GM18868 (cell line): ENCODE measurements around the gene PTPRA.
A peak's percentile ranks its signal among the peaks of the same experiment; 100 is the strongest.

Experiments used
- ATAC-seq: cut with Tn5 transposase; IDR thresholded peaks from one replicate; pipeline ENCODE4 v1.9.1; 2021; ENCODE audit warnings: mild to moderate bottlenecking, moderate library complexity; ENCODE audit not compliant: unreplicated experiment

Gene PTPRA

DNA sequence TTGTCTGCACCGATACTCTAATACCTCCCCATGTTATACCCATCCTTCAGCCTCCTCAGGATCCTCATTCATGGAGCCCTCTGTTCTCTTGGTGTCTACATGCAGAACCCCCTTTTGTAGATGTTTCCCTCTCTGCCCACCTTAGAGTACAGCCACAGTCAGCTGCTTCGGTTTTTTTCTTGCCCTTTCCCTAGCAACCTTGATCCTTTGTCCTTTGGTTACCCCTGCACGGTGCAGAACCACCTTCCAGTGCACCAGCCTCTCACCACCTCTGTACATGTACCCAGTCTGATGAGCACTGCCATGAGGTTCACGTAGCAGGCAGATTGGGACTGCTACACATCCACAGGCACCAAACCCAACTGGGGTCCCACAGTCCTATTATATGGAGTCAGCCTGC is 25.5 kb upstream of the PTPRA start:
- no peak for ATAC-seq

GRCh38 chr20:2849529-2849928 is 23.8 kb upstream of the PTPRA start:
- ATAC-seq, result no peak

DNA sequence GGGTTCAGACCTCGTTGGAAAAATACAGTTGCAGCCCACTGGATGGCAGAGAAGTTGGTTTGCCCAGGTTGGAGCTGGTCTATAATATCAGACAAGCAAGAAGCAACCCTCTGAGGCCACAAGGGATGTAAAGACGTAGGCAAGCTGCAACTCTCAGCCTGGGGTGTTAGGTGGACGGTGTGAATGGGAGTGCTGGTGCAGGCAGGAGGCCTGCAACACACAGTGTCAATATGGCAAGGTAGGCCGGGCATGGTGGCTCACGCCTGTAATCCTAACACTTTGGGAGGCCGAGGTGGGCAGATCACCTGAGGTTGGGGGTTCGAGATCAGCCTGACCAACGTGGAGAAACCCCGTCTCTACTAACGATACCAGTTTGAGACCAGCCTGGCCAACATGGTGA is 22.2 kb upstream of the PTPRA start:
- no peak for ATAC-seq

- ATAC-seq, result no peak
These were observed 14.7 kb upstream of the PTPRA start for GRCh38 chr20:2858591-2858990.

DNA sequence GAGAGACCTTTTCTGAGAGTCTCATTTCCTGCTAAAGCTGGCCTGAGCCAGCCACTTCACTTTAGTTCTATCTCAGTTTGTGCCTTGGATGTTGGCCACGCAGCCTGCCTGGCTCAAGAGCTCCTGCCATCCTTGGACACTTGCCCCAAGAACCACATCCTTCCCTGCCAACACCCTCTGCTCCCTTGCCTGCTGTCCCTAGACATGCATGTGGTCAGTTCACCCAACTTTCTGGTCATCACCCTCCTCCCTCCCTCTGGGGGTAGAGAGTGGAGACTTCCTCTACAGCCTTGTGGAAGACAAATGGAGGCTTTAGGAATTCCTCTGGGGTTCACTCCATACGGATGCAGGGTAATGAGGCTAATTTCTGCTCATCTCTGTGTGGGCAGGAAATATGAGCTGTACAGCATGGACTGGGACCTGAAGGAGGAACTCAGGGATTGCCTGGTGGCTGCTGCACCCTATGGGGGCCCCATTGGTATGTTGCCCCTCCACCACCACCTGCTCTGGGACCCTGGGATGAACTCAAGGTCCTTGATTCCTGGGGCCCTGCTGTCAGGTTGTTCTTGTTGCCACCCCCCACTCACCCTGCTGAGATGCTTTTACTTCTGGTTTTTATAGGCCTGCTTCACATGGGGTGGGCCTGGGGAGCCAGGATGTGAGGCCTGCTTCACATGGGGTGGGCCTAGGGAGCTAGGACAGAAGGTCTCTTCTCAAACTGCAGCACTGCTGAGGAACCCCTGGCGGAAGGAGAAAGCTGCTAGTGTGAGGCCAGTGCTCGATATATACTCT is 13.8 kb upstream of the PTPRA start:
- no peak for ATAC-seq

DNA sequence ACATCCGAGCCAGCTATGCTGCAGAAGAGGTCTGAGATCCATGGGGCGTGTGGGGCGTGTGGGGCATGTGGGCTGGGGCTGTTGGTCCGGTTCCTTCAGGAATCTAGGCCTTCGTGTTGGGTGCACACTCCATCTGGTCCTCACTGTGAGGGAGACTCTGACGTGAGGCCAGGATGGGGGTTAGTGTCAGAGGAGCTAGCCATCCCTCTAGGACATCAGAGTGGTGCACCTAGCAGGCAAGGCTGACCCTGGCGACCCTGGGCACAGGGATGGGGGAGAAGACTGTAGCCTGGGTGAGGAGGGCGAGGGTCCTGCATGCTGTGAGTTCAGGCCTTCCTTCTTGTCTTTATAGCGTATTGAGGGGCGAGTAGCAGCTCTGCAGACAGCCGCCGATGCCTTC is 8.7 kb upstream of the PTPRA start:
- ATAC-seq, result no peak

DNA sequence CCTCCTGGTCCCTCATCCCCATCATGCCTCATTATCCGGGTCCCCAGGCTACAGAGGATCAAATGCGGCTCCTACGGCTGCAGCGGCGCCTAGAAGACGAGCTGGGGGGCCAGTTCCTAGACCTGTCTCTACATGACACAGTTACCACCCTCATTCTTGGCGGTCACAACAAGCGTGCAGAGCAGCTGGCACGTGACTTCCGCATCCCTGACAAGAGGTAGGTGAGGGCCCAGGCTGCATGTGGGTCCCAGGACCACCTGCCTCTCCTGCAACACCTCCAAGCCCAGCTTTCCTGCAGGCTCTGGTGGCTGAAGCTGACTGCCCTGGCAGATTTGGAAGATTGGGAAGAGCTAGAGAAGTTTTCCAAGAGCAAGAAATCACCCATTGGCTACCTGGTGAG is 8.2 kb upstream of the PTPRA start:
- no peak for ATAC-seq

DNA sequence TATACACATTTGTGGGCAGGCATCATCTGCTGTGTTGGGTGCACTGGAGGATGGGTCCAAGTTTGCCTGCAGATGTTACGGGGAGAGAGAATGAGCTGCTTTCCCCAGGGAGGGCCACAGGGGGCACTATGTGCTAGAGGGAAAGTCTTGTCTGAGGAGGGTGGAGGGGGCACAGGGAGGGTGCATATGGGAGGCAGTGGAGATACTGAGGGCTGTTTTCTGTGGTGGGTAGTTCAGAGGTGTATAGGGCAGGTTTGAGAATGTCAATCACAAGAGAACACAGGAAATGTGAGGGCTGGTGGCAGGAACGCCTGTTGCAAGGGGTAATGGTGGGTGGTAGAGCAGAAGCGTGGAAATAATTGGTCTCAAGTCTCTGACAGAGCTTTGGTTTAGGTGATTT is 7.7 kb upstream of the PTPRA start:
- no peak for ATAC-seq

DNA sequence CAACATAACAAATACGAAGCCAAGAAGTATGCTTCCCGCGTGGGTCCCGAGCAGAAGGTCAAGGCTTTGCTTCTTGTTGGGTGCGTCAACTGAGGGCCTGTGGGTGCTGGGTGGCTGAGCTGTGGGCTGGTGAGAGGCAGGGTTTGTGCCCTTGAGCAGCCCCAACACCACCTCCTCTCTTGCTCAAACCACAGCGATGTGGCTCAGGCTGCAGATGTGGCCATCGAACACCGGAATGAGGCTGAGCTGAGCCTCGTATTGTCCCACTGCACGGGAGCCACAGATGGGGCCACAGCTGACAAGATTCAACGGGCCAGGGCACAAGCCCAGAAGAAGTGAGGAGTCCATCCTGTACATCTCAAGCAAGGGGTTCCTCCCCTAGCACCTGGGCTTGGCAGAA is 7.0 kb upstream of the PTPRA start:
- ATAC-seq, result no peak

DNA sequence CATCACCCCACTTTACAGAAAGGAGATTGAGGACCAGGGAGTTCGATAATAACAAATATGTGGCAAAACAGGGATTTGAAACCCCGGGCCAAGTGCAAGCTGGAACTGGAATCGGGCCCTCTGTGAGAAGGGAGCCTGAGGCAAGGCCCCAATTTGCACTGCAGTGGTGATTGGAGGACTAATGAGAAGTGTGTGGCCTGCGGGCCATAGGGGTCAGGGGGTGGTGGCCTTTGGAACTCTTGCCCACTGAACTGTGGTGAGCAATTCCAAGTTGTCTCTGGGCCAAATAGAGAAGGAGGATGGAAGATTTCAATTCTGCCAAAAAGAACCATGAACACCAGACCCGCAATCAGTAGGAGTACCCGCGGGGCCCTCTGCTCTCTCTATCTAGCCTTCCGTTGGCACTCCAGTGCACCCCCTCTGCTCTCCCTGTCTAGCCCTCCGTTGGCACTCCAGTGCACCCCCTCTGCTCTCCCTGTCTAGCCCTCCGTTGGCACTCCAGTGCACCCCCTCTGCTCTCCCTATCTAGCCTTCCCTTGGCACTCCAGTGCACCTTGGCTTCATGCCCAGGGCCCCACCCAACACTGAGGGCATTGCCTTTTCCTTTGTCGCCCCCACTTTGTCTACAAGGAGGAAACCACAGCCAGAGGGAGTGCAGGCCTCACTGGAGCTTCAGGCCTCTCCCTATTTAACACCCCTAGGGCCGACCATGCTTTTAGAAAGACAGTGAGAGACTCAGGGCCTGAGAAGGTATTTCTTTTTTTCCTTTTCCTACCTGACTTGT is 6.0 kb upstream of the PTPRA start:
- ATAC-seq, result no peak

DNA sequence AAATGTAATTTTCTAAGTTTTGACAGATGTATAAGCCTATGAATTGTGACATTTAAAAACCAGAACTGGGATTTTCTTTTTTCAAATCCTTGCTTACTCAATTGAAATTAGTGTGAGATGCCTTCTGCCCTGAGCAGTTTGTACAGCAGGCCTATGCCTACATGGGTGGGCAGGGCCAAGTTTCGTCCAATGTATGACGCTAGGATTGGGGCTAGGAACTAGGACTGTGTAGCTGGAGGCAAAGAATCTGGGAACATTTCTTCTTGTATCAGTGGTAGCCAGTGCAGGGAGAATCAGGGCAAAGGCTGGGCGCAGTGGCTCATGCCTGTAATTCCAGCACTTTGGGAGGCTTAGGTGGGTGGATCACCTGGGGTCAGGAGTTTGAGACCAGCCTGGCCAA is 3.9 kb upstream of the PTPRA start:
- ATAC-seq, result no peak

DNA sequence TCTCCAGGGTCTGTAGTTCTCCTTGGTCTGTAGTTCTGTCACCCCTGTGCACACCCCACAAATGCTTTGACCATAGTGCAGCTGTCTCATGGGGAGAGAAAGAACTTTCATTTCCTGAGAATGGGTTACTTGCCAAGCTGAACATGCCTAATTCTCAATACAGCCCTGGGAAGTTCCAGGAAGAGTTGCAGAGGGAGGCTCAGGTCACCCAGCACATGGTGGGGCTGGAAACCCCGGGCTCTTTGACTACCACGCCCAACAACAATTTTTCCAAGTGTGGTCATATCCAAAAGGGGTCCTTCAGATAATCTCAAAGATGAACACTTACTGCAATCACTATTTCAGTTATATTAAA is 2.2 kb upstream of the PTPRA start:
- ATAC-seq, result no peak

- no peak for ATAC-seq
These were observed 1.4 kb upstream of the PTPRA start for GRCh38 chr20:2871661-2872458.

- peak; percentile 32 for ATAC-seq
These were observed 747 bp upstream of the PTPRA start for GRCh38 chr20:2872459-2873009.

DNA sequence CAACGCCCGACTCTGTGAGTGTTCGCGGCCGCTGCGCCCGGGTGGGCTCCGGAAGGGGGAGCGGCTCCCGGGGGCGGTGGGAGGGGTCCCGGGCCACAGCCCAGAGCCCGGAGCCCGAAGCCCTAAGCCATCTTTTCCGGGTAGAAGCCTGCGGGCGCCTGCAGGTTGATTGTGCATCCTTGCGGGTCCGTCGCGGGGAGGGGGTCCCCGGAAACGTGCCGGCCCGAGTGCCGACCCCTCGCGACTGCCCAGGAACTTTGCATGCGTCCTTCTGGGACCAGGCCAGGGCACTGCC is 413 bp downstream of the PTPRA start:
- ATAC-seq, result peak; percentile 34

DNA sequence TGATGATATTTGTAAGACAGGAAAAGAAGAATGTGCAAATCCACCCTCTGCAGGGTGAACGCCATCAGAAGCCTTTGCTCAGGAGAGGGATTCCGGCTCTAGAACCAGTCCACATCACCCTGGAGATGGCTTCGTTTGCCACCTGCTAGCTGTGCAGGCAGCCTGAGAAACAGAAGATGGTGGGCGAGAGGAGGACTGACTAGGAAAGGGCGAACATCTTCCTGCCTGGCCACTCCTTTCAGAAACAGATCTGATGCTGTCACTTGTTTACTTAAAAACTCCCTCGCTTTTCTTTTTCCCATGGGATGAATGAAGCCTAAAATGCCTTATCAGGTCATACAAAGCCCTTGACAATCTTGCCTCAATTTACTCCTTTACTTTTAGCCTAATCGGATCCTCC is 1.2 kb downstream of the PTPRA start:
- no peak for ATAC-seq

DNA sequence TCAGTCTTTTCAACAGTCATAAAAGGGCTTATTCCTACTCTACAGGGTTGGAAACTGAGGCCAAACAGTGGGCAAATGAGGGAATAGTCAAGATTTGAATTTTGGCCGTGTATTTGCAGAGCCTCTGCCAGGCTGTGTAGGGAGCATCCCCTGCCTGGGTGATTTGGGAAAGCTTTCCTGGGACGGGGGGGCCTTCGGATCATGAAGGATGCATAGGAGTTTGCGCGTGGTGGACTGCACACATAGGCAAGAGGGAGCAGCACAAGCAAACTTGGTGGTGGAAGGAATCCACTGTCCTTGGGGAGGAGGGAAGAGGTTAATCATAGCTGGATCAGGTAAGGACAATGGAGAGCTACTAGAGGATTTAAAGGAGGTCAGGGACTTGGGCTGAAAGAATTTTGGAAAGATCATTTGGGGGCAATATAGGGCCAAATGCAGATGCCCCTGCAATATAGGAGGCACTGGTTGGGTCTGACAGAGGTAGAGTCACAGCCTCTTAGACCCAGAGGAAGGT is 2.5 kb downstream of the PTPRA start:
- no peak for ATAC-seq

GRCh38 chr20:2878515-2878914 is 5.2 kb downstream of the PTPRA start:
- no peak for ATAC-seq

- ATAC-seq, result no peak
These were observed 5.9 kb downstream of the PTPRA start for GRCh38 chr20:2879146-2879545.

DNA sequence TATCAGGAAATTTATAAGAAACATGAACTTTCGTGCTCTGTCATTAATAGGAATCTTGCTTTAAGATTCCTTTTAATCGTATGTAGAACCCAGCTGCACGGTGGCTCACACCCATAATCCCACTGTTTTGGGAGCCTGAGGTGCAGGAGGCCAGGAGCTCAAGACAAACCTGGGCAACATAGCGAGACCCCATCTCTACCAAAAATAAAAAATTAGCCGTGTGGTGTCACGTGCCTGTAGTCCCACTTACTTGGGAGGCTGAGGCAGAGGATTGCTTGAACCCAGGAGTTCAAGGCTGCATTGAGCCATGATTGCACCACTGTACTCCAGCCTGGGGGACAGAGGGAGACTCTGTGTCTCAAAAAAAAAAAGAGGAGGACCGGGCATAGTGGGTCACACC is 7.4 kb downstream of the PTPRA start:
- no peak for ATAC-seq
